ENCODE data around the gene CHTOP.
A peak's percentile ranks its signal among the peaks of the same experiment; 100 is the strongest.

CHTOP gene

GRCh38 chr1:153613406-153613805 lies 20.5 kb upstream of the CHTOP start:
- no peak for DNase-seq

DNA sequence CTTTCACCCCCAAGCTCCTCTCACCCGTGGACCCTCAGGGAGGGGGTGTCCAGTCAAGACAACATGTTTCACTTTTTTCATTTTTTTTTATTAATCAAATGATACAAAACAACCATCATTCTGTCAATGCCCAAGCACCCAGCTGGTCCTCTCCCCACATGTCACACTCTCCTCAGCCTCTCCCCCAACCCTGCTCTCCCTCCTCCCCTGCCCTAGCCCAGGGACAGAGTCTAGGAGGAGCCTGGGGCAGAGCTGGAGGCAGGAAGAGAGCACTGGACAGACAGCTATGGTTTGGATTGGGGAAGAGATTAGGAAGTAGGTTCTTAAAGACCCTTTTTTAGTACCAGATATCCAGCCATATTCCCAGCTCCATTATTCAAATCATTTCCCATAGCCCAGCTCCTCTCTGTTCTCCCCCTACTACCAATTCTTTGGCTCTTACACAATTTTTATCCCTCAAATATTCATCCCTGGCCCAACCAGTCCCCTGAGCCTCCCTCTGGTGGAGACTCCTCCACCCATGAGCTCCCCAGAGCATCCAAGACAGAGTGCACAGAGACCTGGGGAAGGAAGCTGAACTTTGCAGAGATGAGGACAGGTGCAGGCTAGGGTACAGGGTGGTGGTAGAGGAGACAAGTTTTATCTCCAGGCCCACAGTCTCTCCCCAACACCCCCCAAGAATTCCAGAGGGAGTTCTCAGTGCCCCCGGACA lies 19.5 kb upstream of the CHTOP start:
- DNase-seq: no peak

- DNase-seq: no peak
These were observed 19.0 kb upstream of the CHTOP start for GRCh38 chr1:153614906-153615305.

DNA sequence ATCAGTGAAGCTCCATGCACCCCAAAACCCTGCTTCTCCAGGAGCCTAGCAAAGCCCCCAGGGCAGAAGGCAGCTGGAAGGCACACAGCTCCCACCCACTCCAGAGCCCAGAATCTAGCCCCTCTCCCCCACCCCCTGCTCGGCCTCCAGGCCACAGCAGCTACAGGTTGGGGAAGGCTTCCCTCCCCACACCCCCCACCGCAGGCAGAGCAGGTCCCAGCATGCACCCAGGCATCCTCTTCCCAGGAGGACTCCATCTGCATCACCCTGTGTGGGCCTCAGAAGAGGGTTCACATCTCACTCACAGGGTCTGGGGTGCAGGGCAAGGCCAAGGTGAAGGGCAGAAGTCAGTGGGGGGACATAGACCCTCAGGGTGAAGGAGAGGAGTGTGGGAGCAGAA lies 18.5 kb upstream of the CHTOP start:
- no peak for DNase-seq

DNA sequence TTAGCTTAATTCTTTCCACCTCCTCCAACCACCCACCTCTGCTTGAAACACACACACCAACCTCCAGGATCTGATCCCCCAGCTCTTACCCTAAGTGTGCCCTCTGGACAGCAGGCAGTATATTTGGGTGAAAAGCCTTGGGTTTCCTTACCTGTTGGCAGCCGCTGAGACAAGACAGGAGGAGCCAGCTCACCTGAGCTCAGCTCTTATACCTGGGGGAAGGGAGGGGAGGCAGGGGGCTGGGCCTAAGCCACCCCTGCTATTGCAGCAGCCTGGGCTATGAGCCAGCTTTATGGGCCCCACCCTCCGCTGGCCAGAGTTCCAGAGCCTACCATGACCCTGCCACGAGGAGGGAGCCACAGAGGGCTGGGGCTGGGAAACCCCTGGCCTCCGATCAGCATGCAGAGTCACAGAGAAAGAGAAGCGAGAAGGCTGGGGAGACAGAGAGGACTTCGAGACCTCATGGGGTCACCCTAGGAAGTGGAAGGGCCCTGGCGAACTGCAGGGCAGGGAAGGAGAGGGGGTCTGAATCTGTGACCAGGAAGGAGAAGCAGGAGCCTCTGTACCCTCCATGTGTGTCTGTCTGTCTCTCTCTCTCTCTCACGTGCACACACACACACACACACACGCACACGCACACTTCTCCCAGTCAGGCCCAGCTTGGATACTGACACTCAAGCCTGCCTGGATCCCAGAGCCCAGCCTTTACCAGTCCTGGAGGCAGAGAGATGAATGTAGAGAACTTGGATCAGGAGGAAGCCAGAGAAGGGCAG lies 17.5 kb upstream of the CHTOP start, which contains the start of gene S100A14:
S100A14 (minus strand) TSS at position 182 of the 773 bp plus-strand sequence. CDS start 467 bp downstream, outside the sequence.
- DNase-seq: no peak

DNA sequence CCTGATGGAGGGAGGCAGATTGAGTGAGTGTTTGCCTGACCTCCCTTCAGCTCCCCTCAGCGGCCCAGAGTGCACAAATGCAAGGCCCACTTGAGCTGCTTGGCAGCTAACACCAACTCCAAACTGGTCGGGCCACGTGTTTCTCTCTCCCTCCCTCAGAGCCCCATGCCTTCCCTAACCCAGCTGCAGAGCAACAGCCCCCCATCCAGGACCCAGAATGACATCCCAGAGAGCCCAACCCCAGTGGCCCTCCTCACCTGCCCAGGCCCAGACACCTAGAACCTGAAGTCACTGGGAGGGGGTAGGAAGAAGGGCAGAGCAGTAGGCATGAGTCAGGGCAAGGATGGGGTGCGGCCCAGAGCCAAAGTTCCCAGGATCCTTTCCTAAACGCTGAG lies 17.0 kb upstream of the CHTOP start:
- no peak for DNase-seq

GRCh38 chr1:153617663-153618062 lies 16.2 kb upstream of the CHTOP start:
- DNase-seq: peak; percentile 55

DNA sequence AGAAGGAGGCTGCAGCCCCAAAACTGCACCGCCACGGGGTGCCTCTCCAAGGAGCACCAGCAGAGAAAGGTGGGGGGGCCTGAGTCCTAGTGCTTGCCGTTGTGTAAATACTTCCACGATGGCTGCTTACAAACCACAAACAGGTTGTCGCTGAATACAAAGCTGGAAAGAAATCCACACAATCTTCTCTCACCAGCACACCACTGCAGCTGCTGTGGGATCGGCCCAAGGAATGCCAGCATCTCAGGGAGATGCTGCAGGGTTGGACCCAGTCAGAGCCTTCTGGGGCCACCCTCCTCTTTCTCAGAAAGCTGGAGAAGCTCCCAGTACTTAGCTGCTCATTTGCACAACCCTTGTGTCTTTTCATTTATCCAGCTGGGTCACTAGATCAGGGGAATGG lies 14.7 kb upstream of the CHTOP start:
- no peak for DNase-seq

DNA sequence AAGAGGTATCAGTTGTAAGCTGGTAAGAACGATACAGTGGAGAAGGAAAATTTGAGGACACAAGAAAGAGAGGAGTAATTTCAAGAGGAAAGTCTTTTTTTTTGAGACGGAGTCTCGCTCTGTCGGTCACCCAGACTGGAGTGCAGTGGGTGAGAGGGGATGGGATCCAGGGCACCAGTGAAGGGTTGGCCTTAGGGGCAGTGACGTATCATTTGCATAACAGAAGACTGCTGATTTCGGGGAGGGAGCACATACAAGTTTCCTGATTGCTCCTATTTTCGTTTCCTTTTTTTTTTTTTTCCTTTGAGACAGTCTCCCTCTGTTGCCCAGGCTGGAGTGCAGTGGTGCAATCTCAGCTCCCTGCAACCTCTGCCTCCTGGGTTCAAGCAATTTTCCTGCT lies 10.8 kb upstream of the CHTOP start:
- DNase-seq: no peak

DNA sequence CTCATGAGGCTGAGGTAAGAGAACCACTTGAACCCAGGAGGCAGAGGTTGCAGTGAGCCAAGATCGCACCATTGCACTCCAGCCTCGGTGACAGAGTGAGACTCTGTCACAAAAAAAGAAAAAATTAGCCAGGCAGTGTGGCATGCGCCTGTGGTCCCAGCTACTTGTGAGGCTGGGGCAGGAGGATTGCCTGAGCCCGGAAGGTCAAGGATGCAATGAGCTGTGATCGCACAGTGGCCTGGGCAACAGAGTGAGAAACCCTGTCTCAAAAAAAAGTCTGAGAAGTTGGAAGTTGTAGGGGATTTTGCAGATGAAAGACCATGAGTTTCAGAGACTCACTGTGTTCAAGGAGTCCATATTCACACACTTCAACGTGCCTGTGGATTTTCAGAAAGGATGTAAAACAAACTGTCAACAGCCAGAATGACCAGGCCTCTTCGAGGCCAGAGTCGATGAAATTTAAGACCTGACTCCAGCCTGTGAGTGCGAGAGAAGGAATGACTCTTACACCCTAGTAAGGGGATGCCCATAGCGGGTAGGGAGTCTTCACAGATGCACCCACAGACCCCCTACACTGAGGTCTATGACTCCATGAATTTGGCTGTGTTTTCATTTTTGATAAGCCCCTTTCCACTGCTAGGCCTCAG lies 8.8 kb upstream of the CHTOP start:
- DNase-seq: no peak

DNA sequence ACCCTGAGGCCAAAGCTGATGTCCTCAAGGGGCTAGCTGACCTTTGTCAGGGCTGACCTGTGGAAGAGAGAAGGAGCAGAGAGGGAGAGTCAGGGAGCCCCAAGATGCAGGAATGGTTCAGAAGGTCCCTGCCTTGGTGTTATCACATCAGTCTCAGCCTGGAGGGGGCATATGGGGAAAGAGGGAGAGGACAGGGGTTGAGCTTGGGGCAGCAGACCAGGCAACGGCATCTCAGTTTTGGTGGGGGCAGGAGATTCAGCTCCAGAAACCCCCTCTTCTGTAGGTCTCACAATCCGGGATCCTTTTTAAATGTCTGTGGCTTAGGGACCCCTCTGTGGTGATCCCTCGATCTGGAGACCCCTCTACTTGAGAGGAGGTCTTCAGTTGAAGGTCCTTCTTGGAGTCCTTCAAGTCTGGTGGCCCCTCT lies 7.4 kb upstream of the CHTOP start:
- DNase-seq: no peak

DNA sequence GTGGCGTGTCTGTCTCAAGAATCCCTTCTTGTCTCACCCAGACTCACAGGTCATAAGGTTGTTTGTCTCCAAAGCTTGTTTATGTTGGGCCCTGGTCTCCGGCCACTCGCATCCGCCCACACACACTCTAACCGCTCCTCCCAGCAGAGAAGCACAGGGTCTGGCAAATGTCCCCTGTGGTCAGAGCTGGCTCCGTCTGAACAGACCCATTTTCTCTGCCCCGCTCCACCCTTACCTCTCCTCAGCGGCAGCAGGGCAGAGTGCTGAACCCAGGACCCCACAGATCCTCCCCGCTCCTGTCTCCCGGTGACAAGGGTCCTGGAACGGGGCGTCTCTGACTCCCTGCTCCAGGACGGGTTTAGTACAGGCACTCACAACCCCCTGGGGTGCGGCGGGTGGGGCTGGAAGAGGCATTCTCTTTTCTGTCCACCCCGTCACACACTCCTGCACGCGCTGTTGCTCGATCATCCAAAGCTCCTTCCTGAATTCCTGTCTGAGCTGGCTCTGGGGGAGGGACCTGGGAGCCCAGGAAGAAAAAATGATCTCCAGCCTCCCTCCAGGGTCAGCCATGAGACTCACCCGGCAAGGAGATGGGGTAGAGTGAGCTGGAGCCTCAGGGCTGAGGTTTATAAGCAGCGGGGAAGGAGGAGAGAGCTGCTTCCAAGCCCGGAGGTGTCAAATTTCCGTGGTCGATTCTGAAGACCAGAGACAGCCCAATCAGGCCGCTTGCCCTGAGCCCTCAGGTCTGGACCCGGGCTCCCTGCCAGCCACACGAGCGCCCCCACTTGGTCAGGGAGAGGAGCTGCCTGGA lies 6.8 kb upstream of the CHTOP start, which contains the start of gene S100A13:
S100A13 (minus strand) TSS at position 602 of the 811 bp plus-strand sequence. CDS start 1,033 bp downstream, outside the sequence.
- no peak for DNase-seq

DNA sequence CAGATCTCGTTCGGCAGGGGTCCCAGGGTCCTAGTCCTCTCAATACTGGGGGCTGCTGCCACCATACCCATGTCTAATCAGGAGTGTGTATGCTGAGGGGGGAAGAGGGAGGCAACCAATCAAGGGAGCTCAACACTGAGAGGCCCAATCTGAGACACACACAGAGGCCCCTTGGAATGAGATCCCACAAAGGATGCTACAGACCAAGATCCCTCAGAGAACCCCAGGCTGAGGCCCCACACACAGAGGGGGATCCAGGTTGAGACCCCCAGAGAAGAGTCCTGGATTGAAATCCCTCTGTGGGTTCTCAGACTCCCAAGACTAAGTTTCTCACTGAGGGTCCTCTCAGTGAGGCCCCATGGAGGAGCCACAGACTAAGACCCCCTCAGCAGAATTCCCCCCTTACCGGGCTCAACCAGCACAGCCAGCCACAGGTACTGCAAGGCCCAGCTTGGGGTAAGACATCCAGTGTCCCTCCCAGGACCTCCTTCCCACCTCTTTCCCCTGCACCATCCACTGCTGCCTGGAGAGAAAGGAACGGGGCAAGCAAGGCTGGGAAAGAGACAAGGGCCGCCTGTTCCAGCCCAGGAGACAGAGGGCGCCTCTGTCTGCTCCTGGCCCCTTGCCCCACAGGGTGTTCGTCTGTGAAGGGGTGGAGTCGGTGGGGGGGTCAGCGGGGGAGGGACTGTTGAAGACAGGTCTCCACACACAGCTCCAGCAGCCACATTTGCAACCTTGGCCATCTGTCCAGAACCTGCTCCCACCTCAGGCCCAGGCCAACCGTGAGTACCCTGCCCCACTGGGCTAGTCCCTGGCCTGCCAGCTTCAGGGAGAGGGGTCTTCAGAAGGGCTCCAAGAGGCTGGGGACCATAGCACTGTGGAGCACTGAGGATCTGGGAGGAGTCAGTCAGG lies 5.9 kb upstream of the CHTOP start, which contains the start of gene S100A1:
S100A1 (plus strand) TSS at position 720 of the 912 bp plus-strand sequence. CDS start 2,088 bp downstream, outside the sequence.
- DNase-seq: no peak

GRCh38 chr1:153628638-153629342 lies 5.1 kb upstream of the CHTOP start:
- DNase-seq: no peak

DNA sequence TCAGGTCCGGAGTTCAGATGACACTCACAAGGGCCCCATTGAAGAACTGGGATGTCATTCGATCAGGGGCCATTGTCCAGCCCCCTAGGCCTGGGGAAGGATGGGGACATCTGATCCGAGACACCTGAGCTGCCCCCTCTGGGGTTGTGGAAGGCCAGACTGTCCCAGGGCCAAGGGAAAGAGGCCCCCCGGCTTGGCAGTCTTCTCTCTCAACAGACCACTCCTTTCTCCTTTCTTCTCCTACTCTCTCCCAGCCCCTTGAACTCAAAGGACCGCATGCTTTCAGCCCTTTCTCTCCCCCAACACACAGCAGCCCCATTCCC lies 4.6 kb upstream of the CHTOP start:
- no peak for DNase-seq

DNA sequence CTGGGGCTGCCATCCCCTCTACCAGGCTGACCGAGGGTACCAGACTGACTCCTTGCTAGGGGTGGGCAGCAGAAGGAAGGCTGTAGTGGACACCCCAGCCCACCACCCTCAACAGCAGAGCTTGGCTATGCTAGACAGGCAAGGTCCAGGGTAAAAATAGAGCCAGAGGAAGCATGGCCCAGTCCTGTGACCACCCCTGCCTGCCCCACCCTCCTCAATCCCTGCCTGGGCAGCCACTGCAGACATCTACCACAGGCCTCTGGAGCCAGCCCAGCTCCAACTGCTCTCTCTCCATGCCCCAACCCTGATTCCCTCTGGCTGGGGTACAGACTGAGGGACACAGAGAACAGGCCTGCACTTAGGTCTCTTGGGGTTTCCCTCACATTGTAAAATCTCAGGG lies 3.9 kb upstream of the CHTOP start:
- DNase-seq: no peak

DNA sequence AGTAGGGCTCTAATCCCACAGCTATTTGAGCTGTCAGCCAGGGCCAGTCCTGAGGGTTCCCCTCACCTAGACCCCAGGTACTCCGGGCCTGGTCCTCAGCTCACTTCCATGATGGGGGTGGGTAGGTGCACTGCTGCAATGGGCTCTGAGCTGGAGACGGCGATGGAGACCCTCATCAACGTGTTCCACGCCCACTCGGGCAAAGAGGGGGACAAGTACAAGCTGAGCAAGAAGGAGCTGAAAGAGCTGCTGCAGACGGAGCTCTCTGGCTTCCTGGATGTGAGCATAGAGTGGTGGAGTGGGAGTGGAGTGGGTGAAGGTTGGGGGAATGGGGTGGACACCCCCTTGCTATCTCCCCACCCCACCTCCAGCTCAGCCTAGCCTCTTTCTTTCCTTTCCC lies 3.5 kb upstream of the CHTOP start:
- no peak for DNase-seq

DNA sequence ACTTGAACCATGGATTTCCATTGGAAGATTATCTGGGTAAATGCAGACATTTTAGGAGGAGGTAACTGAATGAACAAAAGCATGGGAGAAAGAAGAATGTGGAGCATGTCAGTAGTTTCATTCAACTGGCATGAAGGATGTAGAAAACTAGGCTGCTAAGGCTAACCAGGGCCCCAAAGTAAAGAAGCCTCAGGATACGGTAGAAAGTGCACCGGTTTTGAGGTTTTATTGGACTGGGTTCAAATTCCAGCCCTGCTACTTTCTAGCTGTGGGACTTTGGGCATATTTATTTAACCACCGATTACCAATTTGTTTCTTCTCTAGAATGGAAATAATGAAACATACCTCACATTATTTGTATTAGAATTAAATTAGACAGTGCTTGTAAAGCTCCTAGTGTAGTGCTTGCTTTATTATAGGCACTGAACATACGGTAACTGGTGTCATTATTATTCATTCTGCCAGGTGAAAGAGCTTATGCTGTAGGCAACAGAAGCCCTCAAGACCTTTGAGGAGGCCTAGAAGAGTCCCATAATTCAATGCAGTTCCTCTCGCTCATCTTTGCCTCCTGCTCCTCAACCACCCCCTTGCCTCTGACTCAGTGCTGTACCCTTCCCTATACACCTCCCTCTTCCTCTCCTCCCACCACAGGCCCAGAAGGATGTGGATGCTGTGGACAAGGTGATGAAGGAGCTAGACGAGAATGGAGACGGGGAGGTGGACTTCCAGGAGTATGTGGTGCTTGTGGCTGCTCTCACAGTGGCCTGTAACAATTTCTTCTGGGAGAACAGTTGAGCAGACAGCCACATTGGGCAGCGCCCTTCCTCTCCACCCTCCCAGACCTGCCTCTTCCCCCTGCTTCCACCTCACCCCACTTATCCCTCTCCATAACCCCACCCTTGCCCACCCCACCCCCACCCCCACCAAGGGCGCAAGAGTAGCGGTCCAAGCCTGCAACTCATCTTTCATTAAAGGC lies 2.5 kb upstream of the CHTOP start:
- no peak for DNase-seq

- DNase-seq: no peak
These were observed 609 bp upstream of the CHTOP start for GRCh38 chr1:153633161-153633753.

Measured in CD4-positive, alpha-beta T cell treated with Interleukin-4 for 4 hours (primary cell).